DMS153 treated with DMSO at 0.1 percent for 48 hours (cell line): ENCODE results near the gene KNOP1.
A peak's percentile ranks its signal among the peaks of the same experiment; 100 is the strongest.
"Not testable (repeated sequence)": the region's sequence is repeated elsewhere in the genome, so short reads cannot be mapped to it uniquely, and the experiment has no call there.

Experiments used
- DNase-seq: peaks from one replicate; lab custom pipeline; 2025; ENCODE audit not compliant: unreplicated experiment; lab: John Stamatoyannopoulos, UW

Gene KNOP1

DNA sequence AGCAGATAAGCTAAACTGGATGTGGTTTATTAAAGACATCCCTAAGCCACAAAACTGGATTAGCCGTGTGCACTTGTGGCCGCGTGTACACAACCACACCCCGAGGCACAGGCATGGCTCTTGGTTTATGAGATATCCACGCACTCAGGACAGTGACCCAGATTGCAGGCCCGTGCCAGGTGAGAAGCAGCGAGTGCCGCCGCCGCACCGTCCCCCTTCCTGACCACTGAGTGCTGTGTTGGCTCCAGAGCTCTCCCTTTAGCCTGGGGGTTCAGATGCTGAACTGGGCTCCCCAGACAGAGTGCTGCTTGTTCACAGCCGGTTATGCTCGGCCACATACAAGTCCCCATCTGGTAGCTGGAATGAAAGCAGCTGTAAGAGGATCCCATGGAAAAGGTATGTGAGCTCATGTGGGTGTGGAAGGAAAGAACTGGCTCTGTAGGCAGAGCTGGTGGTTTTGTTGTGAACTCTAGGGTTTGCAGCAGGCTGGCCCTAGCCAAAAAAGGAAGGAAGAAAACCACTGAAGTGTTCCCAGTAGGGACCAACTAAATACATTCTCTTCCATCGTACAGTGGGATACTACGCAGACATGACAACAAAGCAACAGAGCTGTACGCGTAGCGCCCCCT lies 29.5 kb downstream of the KNOP1 start:
- no peak for DNase-seq

DNA sequence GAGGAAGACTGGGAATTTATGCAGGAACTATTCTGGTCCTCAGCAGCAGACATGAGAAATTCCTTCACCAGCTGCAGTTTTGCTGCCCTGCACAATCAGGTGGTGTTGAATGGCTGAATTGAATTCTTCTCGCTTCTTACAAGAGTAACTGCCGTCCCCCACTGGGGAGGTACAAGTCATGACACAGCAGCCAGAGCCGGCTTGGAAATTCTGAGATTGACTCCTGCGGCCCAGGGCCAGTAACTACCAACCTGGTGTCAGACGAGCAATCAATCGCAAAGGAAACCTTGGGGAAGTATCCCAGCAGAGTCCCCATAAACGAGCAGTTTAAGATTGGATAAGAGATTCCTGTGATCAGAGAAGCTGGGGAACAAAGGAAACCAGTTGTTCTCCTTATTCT lies 30.7 kb downstream of the KNOP1 start:
- DNase-seq, result no peak

DNA sequence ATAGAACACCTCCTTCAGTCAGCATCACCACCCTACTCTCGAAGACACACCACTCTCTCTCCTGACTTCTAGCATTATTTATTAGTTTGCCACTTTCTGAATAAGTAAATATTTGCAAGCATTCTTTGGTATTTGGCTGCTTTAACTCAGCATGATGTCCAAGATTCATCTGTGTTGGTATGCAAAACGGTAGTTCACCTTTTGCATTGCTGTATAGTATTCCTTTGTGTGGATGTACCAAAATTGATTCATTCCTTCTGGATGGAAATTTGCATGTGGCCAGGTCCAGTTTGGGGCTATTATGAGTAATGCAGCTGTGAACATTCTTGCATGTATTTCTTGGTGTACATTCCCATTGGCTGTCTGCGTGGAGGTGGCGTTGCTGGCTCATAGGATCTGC lies 32.9 kb downstream of the KNOP1 start:
- DNase-seq, result no peak

DNA sequence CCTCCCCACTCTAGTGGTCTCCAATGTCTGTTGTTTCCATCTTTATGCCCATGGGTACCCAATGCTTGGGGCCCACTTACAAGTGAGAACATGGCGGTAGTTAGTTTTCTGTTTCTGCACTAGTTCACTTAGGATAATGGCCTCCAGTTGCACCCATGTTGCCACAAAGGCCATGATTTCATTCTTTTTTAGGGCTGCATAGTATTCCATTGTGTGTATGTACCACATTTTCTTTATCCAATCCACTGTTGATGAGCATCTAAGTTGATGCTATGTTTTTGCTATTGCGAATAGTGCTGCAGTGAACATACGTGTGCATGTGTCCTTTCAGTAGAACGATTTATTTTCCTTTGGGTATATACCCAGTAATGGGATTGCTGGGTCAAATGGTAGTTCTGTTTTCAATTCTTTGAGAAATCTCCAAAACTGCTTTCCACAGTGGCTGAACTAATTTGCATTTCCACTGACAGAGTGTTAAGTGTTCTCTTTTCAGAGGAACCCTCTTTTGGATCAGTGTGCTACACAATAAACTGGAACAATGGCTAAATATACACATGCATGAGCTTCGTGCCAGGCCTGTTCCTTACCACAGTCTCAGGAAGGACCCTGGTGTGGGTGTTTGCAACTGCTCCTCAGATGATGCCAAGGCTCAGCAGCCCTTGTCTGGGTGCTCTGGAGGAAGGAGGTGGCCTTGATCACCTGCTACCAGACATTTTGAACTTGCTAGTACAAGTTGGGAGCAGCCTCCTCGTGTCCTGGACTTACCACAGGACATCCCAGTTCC lies 34.4 kb downstream of the KNOP1 start:
- no peak for DNase-seq

DNA sequence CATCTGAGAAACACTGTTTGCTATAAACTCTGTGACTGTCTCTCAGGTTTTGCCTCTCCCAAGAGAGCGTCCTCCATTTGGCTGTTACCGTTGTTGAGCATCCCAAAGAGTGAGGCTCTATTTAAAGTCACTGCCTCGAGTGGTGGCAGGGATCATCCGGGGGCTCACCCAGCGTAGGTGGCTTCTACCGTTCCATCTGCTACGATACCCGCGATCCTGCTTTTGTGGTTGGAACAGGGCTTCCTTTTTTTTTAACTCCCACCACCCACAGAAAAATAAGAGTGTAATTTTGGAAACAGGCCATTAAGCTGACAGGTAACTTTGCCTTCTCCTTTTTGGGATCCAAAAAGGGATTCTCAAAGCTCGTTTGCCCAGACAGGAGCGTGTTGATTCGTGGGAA lies 36.4 kb downstream of the KNOP1 start:
- DNase-seq, result no peak

DNA sequence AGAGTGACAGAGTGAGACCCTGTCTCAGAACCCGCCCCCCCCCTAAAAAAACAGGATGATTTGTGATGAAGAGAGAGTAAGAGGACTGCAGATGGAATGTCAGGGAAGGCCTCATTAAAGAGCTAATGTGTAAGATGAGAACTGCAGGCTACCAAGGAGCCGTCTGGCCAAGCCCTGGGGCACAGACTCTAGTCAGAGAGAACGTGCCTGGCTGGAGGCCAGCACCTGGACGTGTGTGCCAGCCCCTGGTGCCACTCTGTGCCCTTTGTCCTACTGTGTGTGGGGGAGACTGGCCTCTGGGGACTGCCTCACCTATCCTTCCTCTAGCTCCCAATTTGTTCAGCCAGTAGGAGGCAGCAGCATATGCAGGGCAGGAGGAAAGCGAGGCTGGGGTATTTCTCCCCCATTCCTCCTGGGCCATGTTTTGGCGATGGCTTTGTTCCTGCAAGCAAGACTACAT lies 37.1 kb downstream of the KNOP1 start:
- no peak for DNase-seq

DNA sequence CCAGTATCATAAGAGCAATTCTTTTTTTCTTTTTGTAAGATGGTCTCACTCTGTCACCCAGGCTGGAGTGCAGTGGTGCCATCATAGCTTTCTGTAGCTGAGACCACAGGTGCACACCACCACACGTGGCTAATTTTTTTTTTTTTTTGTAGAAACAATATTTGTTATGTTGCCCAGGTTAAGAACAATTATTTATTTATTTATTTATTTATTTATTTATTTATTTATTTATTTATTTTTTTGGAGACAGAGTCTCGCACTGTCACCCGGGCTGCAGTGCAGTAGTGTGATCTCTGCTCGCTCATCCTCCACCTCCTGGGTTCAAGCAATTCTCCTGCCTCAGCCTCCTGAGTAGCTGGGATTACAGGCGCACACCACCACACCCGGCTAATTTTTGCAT lies 38.7 kb downstream of the KNOP1 start:
- DNase-seq, result not testable (repeated sequence)

DNA sequence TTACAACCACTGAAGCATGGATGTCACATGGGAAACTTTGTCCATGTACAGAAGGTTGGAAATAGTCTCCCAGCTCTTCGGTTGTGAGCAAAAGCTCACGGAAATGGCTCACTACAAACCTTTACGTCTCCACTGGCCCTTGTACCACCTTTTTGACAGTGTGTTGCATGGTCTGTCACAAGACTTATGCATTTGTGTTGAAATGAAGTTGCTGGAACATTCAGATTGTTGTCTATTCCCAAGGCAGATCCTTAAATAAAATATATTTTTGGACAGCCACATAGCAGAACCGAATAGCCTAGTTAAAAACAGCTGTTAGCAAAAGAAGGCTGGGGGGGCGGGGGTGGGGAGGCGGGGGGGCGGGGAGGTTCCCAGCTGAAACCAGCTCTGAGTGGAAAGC lies 39.2 kb downstream of the KNOP1 start:
- no peak for DNase-seq

DNA sequence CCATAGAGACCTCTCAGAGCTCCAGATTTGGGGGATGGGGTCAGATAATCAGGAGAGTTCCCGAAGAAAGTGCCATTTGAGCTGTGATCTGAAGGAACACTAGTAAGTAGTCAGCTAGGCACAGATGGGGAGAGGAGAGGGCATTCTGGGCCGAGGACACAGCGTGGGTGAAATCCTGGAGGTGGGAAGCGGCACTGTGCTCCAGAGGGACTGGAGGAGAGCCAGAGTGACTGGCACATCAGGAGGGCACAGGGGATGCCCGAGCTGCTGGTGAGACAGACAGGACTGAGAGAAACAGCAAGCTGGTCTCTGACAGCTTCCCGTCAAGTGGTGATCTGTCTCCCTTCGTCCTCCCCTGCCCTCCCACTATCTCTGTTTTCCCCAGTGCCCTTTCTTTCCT lies 40.6 kb downstream of the KNOP1 start:
- no peak for DNase-seq

DNA sequence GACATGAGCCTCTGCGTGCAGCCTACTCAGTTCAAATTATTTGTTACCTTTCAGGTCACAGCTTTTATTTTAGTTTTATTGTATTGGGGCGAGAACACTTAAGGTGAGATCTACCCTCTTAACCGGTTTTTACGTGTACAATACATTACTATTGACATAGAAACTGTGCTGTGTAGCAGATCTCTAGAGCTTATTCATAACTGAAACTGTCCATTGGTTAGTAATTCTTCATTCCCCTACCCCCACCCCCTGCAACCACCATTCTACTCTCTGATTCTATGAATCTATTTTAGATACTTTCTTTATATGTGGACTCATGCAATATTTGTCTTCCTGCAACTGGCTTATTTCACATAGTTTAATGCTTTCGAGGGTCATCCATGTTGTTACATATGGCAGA lies 43.5 kb downstream of the KNOP1 start:
- DNase-seq, result no peak

DNA sequence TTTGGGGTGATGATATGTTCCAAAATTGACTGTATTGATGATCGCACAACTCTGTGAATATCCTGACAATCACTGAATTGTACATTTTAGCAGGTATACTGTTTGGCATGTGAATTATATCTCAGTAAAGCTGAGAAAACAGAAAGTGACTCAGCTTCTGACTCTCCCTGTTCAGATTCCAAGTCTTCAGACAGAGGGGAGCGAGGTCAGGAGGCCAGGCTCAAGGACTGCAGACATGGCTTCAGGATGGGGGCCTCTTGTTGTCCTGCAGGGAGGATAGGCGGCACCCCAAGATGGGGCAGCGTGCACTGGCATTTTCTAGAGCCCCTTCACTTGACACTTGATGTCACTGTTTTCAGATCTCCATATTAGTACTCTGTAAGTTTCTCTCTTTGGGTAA lies 45.6 kb downstream of the KNOP1 start:
- no peak for DNase-seq

DNA sequence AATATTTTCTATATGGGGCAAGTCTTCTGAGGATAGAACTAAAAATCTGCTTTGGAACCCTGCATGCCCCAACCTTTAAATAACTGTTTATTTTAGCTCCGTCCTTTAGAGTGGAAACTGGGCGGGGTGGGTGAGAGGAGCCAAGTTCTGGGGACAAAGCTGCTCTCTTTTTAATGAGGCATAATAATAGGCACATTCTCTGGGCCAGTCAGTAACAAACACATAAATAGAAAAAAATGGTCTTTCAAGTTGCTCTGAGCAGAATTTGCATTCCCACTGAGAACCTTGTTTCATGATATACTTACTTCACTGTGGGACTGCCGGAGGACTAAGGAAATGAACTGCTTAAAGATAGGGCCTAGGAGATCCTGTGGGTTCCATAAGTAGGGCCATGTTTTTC lies 51.5 kb downstream of the KNOP1 start:
- no peak for DNase-seq

DNA sequence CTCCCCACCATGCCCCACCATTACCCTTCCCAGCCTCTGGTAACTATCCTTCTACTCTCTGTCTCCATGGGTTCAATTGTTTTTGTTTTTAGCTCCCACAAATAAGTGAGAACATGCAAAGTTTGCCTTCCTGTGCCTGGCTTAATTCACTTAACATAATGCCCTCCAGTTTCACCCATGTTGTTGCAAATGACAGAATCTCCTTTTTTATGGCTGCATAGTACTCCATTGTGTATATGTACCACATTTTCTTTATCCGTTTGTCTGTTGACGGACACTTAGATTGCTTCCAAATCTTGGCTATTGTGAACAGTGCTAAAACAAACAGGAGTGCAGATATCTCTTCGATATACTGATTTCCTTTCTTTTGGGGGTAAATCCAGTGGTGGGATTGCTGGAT lies 52.7 kb downstream of the KNOP1 start:
- not testable (repeated sequence) for DNase-seq

DNA sequence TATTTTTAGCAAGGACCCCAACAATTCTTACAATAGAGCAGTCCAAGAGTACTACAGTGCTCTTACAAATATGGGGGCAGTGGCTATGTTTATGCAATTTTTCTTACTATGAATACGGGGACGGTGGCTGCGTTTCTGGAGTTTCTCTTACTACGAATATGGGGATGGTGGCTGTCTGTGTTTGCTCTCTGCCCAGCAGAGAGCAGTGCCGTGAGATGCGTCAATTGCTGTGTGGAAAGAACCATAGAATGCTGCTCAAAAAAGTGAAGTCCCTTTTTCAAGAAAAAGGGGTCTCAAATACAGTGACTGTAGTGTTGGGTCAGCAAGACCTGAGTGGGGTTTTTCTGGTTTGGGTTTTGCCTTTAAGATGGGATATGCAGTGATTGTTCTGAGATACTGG lies 53.9 kb downstream of the KNOP1 start:
- DNase-seq, result no peak

DNA sequence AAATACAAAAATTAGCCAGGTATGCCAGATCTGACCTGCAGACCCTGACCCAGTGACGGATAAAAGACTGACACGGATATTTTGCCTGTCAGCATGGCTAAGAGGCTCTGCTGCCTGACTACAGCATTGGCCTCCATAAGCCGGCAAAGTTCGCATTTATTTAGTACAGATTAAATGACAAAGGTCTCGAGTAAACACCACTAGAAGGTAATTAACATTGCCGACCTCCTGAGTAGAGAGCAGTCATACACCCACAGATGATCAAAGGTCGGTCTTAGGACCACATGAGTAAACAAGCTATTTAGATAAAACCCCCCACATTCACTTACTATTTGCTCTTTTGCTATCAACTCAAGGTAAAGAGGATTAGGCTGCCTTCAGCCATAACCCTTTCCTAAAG lies 55.7 kb downstream of the KNOP1 start:
- no peak for DNase-seq

DNA sequence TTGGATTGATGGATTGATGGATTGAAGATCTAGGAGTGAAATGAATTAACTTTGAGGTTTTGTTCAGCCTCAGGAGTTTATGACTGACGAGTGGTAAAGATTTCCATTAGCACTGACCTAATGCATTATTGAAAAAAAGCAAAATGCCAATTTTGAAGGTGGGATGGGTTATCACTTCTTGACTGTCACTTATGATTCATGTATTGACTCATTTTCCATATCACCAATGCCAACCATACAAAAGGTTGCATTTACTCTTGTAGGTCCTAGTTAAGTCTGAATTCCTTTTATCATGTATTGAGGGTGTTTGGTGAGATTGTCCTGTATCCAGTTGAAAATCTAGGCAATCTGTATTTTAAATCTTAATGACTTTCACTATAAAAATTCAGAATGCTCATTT lies 57.6 kb downstream of the KNOP1 start:
- DNase-seq, result no peak

DNA sequence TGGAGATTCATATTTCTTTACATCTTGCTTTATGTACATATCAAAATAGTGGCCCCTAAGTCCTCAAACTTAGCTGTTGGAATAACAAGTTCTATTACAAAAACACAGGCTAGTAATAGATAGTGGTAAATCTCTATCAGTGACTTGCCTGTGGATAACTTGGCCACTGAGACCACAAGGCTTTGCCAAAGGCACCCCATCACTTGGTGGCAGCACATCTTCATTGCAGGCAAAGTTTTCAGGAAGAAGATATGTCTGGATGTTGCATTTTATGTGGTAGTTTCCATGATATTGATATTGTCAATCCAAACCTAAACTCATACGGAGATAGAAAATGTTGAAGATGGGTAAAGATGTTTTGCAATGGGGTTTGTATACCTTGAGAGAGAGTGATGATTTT lies 58.5 kb downstream of the KNOP1 start:
- no peak for DNase-seq

DNA sequence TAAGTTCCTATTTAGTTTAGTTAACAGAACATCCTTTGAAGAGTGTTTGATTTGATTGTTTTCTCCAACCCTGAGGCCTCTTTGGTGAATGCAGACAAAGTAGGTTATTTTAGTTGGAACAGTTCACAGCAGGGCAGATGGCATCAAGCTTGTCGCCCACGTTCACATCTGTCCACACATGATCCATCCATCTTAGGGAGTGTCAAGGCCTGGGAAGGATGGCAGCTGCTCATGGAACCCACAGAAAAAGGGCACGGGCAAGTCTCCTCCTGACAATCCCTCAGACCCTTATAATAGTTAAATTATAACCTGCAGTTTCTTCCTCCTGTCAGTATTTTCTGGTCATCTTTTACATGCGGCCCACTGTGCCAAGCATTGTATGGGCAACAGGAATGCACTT lies 60.2 kb downstream of the KNOP1 start:
- DNase-seq, result no peak

DNA sequence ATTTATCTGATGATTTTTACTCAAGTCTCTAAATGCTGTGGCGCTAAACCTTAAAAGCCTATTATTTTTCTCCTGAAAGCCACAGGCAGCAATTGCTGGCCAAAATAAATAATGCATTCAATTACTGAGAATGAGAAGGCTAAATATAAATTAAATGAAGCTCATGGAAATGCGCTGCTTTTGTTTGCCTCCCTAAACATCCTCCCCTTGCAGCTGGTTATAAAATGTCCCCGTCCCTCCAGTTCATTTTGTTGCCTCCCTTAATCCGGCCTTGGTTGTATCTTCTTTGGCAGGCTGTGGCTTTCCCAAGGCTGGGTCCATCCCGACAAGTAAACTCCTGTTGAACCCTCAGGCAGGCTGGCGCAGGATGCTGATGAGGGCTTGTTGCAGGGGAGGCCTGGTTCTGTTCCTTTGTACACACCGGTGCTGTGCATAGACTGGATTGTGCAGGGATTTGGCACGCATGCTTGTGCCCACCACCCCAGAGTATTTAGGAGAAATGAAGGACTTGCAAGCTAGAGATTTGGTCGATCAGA lies 62.7 kb downstream of the KNOP1 start:
- DNase-seq, result peak; percentile 57

DNA sequence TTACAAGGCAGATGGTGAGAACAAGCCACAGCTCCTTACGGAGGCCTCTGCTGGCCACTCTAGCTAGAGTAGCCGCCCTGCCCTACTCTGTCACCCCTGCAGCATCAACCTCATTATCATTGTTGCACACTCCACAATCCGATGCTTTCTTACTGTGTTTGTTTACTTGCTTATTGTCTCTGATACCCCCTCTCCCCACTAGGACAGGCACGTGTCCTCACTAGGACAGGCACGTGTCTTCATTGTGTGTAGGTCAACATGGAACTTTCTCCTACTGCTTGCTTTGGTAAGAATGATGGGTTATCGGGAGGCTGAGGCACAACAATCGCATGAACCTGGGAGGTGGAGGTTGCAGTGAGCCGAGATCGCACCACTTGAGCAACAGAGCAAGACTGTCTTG lies 63.9 kb downstream of the KNOP1 start:
- no peak for DNase-seq
